SU-DHL-6 (cell line): ENCODE results near the gene LRRK2.

Source experiments
- H2AFZ ChIP-seq: fragments of 200-600 bp; sonication (generic); 2 replicates; pipeline ENCODE4 v1.6.1; 2014; ENCODE audit warnings: low read depth, mild to moderate bottlenecking, moderate library complexity, mixed read lengths, antibody characterized with exemption, low read length; ENCODE audit not compliant: severe bottlenecking
- H3F3A ChIP-seq: fragments of 200-600 bp; shearing (Covaris generic); 2 replicates; pipeline ENCODE4 v1.6.0; 2016; ENCODE audit warnings: antibody characterized with exemption, mild to moderate bottlenecking; ENCODE audit not compliant: insufficient read depth
- H3K27ac ChIP-seq: fragments of 200-600 bp; sonication (generic); 2 replicates; pipeline ENCODE4 v1.5.1; 2016; ENCODE audit warnings: low read depth, mild to moderate bottlenecking, low read length, moderate library complexity, mixed read lengths
- H3K27me3 ChIP-seq: fragments of 200-600 bp; sonication (generic), shearing (Covaris generic); 2 replicates; pipeline ENCODE4 v1.6.0; 2014; ENCODE audit warnings: mild to moderate bottlenecking, low read length
- H3K36me3 ChIP-seq: fragments of 200-600 bp; sonication (generic); 2 replicates; pipeline ENCODE4 v1.6.1; 2014; ENCODE audit warnings: mild to moderate bottlenecking, low read length, mixed read lengths
- H3K4me2 ChIP-seq: fragments of 300-600, 200-600 bp; shearing (Covaris generic), sonication (generic); 2 replicates; pipeline ENCODE4 v1.6.0; 2014; ENCODE audit warnings: low read length, low read depth, mild to moderate bottlenecking; ENCODE audit not compliant: poor library complexity, severe bottlenecking
- H3K4me3 ChIP-seq: fragments of 200-600 bp; sonication (generic); 2 replicates; pipeline ENCODE4 v1.5.1; 2014; ENCODE audit warnings: antibody characterized with exemption, low read length, mild to moderate bottlenecking, mixed read lengths; ENCODE audit not compliant: insufficient read depth, poor library complexity, severe bottlenecking
- H3K79me2 ChIP-seq: fragments of 200-600 bp; sonication (generic); 2 replicates; pipeline ENCODE4 v1.6.1; 2014; ENCODE audit warnings: mild to moderate bottlenecking, low read length, moderate library complexity; ENCODE audit not compliant: insufficient read depth
- H3K9ac ChIP-seq: fragments of 200-600 bp; sonication (generic); 2 replicates; pipeline ENCODE4 v1.7.0; 2014; ENCODE audit warnings: mild to moderate bottlenecking, low read length
- H3K9me2 ChIP-seq: fragments of 200-600 bp; sonication (generic); replicated peaks from 2 replicates; pipeline ENCODE4 v1.6.1; 2014; ENCODE audit warnings: low read length; ENCODE audit not compliant: insufficient read depth
- H3K9me3 ChIP-seq: fragments of 200-600 bp; sonication (generic); 2 replicates; pipeline ENCODE4 v1.6.1; 2014; ENCODE audit warnings: low read length, mixed read lengths; ENCODE audit not compliant: insufficient read depth
- H4K20me1 ChIP-seq: fragments of 200-600 bp; sonication (generic); 2 replicates; pipeline ENCODE4 v1.6.1; 2014; ENCODE audit warnings: low read depth, mild to moderate bottlenecking, antibody characterized with exemption, low read length, moderate library complexity, mixed read lengths
- CTCF ChIP-seq: fragments of 200-600 bp; sonication (generic); IDR thresholded peaks from one replicate; pipeline ENCODE4 v1.5.1; 2017; ENCODE audit warnings: antibody characterized with exemption, mild to moderate bottlenecking, low read length, moderate library complexity; ENCODE audit not compliant: insufficient read depth, poor library complexity, severe bottlenecking
- EZH2phosphoT487 ChIP-seq: fragments of 200-600 bp; sonication (generic), shearing (Covaris generic); conservative IDR thresholded peaks from 2 replicates; pipeline ENCODE4 v1.6.1; 2018; ENCODE audit warnings: mild to moderate bottlenecking, antibody characterized with exemption, low read length, moderate library complexity, mixed read lengths

LRRK2 gene

GRCh38 chr12:40314927-40315326 lies 90.1 kb downstream of the LRRK2 start:
- H3K4me3 ChIP-seq, result no peak overlapping the region
- H3K36me3 ChIP-seq, result no peaks in the 10 kb centered on the region; the same call in 1 of the 2 replicates
- no peaks in the 10 kb centered on the region for H3K9me2 ChIP-seq
- no peak overlapping the region for H3K27ac ChIP-seq
- no peak overlapping the region for H3K9ac ChIP-seq
- no peaks in the 10 kb centered on the region for H3K79me2 ChIP-seq
- H3F3A ChIP-seq, result no peaks in the 10 kb centered on the region; the same call in 1 of the 2 replicates
- H3K27me3 ChIP-seq, result no peaks in the 10 kb centered on the region
- H2AFZ ChIP-seq, result no peak overlapping the region
- H3K4me2 ChIP-seq, result no peak overlapping the region
- TF ChIP-seq EZH2phosphoT487 (no peak), CTCF (no peak)
- no peaks in the 10 kb centered on the region for H3K9me3 ChIP-seq
- H4K20me1 ChIP-seq, result no peaks in the 10 kb centered on the region

- no peak overlapping the region for H3K27ac ChIP-seq
- H3F3A ChIP-seq, result no peaks in the 10 kb centered on the region; the same call in 1 of the 2 replicates
- no peaks in the 10 kb centered on the region for H3K79me2 ChIP-seq
- no peak for TF ChIP-seq EZH2phosphoT487
- no peak for TF ChIP-seq CTCF
- H3K9me2 ChIP-seq, result no peaks in the 10 kb centered on the region
- H3K36me3 ChIP-seq, result no peaks in the 10 kb centered on the region; the same call in 1 of the 2 replicates
- no peak overlapping the region for H3K4me3 ChIP-seq
- no peaks in the 10 kb centered on the region for H4K20me1 ChIP-seq
- H3K4me2 ChIP-seq, result no peak overlapping the region
- H3K9ac ChIP-seq, result no peak overlapping the region
- no peaks in the 10 kb centered on the region for H3K27me3 ChIP-seq
- no peaks in the 10 kb centered on the region for H3K9me3 ChIP-seq
- H2AFZ ChIP-seq, result no peak overlapping the region
These were observed 90.6 kb downstream of the LRRK2 start for GRCh38 chr12:40315375-40315774.

GRCh38 chr12:40324261-40324660 lies 99.5 kb downstream of the LRRK2 start:
- Histone ChIP-seq H3K27ac (no peak overlapping the region), H3K4me3 (no peak overlapping the region), H3K4me2 (no peak overlapping the region), H2AFZ (no peak overlapping the region), H3K27me3 (no peaks in the 10 kb centered on the region), H4K20me1 (no peaks in the 10 kb centered on the region), H3K79me2 (no peaks in the 10 kb centered on the region), H3K9ac (no peak overlapping the region), H3K9me3 (no peaks in the 10 kb centered on the region), H3K9me2 (no peaks in the 10 kb centered on the region), H3F3A (no peaks in the 10 kb centered on the region), H3K36me3 (no peaks in the 10 kb centered on the region)
- TF ChIP-seq EZH2phosphoT487 (no peak), CTCF (no peak)
